ENCODE data around the gene CCDC134. TPM values are rescaled to one million over a fixed set of nuclear protein-coding genes. Genes with fewer than 3 reads are reported as not detected.

Gene CCDC134
- polyA plus RNA-seq, 1 of the 3 experiments (the other 2 are of a cell fraction): 2.0 TPM

- Histone ChIP-seq H3F3A (replicated peaks; ENCODE audit: insufficient read depth) (no peaks in the 10 kb centered on the region), H3K27ac (ENCODE audit: low read depth in 2 of 2, low read length in 1 of 2) (no peak overlapping the region), H3K9ac (no peak overlapping the region), H3K9me2 (no peaks in the 10 kb centered on the region), H3K79me2 (ENCODE audit: insufficient read depth) (no peaks in the 10 kb centered on the region), H3K4me3 (ENCODE audit: low read depth in 2 of 2, low read length in 1 of 2) (no peak overlapping the region), H3K27me3 (ENCODE audit: insufficient read depth) (no peaks in the 10 kb centered on the region), H3K36me3 (replicated peaks in 1 of 2; ENCODE audit: control insufficient read depth in 1 of 2, insufficient read depth in 2 of 2, low read length in 1 of 2) (no peaks in the 10 kb centered on the region), H2AFZ (ENCODE audit: low read depth) (no peak overlapping the region), H4K20me1 (ENCODE audit: insufficient read depth) (no peaks in the 10 kb centered on the region), H3K9me3 (no peaks in the 10 kb centered on the region), H3K4me2 (no peak overlapping the region), H3K4me1 (ENCODE audit: control insufficient read depth in 1 of 2, insufficient read depth in 2 of 2, low read depth in 1 of 2, low read length in 1 of 2) (no peaks in the 10 kb centered on the region)
- no peak for TF ChIP-seq RFX5 (IDR thresholded peaks at IDR 0.05; ENCODE audit: low read length)
- TF ChIP-seq GABPA (IDR thresholded peaks at IDR 0.05; ENCODE audit: low read depth): no peak
- no peak for TF ChIP-seq SIN3A (IDR thresholded peaks at IDR 0.05; ENCODE audit: borderline replicate concordance, low read depth, low read length)
- no peak for TF ChIP-seq EP300 (IDR thresholded peaks at IDR 0.05; ENCODE audit: borderline replicate concordance in 1 of 2, low read depth in 1 of 2, low read length in 1 of 2)
- no peak for TF ChIP-seq NFIC (IDR thresholded peaks at IDR 0.05; ENCODE audit: borderline replicate concordance)
- TF ChIP-seq JUND (IDR thresholded peaks at IDR 0.05): no peak
- TF ChIP-seq, protein P1, sequence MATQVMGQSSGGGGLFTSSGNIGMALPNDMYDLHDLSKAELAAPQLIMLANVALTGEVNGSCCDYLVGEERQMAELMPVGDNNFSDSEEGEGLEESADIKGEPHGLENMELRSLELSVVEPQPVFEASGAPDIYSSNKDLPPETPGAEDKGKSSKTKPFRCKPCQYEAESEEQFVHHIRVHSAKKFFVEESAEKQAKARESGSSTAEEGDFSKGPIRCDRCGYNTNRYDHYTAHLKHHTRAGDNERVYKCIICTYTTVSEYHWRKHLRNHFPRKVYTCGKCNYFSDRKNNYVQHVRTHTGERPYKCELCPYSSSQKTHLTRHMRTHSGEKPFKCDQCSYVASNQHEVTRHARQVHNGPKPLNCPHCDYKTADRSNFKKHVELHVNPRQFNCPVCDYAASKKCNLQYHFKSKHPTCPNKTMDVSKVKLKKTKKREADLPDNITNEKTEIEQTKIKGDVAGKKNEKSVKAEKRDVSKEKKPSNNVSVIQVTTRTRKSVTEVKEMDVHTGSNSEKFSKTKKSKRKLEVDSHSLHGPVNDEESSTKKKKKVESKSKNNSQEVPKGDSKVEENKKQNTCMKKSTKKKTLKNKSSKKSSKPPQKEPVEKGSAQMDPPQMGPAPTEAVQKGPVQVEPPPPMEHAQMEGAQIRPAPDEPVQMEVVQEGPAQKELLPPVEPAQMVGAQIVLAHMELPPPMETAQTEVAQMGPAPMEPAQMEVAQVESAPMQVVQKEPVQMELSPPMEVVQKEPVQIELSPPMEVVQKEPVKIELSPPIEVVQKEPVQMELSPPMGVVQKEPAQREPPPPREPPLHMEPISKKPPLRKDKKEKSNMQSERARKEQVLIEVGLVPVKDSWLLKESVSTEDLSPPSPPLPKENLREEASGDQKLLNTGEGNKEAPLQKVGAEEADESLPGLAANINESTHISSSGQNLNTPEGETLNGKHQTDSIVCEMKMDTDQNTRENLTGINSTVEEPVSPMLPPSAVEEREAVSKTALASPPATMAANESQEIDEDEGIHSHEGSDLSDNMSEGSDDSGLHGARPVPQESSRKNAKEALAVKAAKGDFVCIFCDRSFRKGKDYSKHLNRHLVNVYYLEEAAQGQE (IDR thresholded peaks at IDR 0.05; ENCODE audit: low read depth, low read length): no peak
- TF ChIP-seq FOXJ3 (CRISPR knock-in tag; IDR thresholded peaks at IDR 0.05): no peak
- TF ChIP-seq NRF1 (IDR thresholded peaks at IDR 0.05; ENCODE audit: low read depth, low read length): no peak
- no peak for TF ChIP-seq CTCF (IDR thresholded peaks at IDR 0.05)
- no peak for TF ChIP-seq IRF3 (IDR thresholded peaks at IDR 0.05; ENCODE audit: low read depth, low read length)
- TF ChIP-seq, protein P2, sequence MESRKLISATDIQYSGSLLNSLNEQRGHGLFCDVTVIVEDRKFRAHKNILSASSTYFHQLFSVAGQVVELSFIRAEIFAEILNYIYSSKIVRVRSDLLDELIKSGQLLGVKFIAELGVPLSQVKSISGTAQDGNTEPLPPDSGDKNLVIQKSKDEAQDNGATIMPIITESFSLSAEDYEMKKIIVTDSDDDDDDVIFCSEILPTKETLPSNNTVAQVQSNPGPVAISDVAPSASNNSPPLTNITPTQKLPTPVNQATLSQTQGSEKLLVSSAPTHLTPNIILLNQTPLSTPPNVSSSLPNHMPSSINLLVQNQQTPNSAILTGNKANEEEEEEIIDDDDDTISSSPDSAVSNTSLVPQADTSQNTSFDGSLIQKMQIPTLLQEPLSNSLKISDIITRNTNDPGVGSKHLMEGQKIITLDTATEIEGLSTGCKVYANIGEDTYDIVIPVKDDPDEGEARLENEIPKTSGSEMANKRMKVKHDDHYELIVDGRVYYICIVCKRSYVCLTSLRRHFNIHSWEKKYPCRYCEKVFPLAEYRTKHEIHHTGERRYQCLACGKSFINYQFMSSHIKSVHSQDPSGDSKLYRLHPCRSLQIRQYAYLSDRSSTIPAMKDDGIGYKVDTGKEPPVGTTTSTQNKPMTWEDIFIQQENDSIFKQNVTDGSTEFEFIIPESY (IDR thresholded peaks at IDR 0.05; ENCODE audit: borderline replicate concordance, low read depth): no peak
- TF ChIP-seq GATA2 (CRISPR knock-in tag; IDR thresholded peaks at IDR 0.05): no peak
- TF ChIP-seq FOXM1 (IDR thresholded peaks at IDR 0.05; ENCODE audit: low read depth): no peak
- no peak for TF ChIP-seq ELF1 (IDR thresholded peaks at IDR 0.05)
- ChIA-PET POLR2A (no interaction called here), CTCF (interaction anchor here (1.5 kb wide), 1 partner anchor 85 kb away, joined by 5 read pairs; no protein-coding TSS in a partner anchor)
- 64% methylated on average over 2 of the region's 2 CpGs for WGBS (ENCODE audit: low lambda C conversion rate)
- no peak for DNase-seq
Observed at GRCh38 chr22:41782751-41783150, 17.7 kb upstream of the CCDC134 start.
